Kidney epithelial cell (primary cell): ENCODE data around the gene CHMP4A. TPM values are rescaled to one million over a fixed set of nuclear protein-coding genes. Genes with fewer than 3 reads are reported as not detected.
A peak's percentile ranks its signal among the peaks of the same experiment; 100 is the strongest.

ENCODE experiments used
- DNase-seq: peaks from one replicate; pipeline ENCODE4 v3.0.0-alpha.2; 2010; ENCODE audit warnings: low read depth
- H3K27me3 ChIP-seq: 2 replicates; pipeline ENCODE4 v1.6.0; 2011; ENCODE audit warnings: low read length; ENCODE audit not compliant: control insufficient read depth, insufficient read depth
- H3K36me3 ChIP-seq: 2 replicates; pipeline ENCODE4 v1.5.1; 2011; ENCODE audit warnings: low read length; ENCODE audit not compliant: control insufficient read depth, insufficient read depth
- H3K4me3 ChIP-seq: 2 replicates; pipeline ENCODE4 v1.5.1; 2011; ENCODE audit warnings: low read depth, mild to moderate bottlenecking, control low read depth, low read length
- total RNA-seq: library from RNA; depleted of rRNA; stranded (reverse); fragments of >200 nt; gene quantifications from 2 replicates; pipeline ENCODE4 v1.2.3, GENCODE V29; 2015
- TF ChIP-seq, protein P1 (sequence below): IDR thresholded peaks from 2 replicates; pipeline ENCODE4 v1.5.1; 2011; ENCODE audit warnings: mild to moderate bottlenecking, moderate library complexity, low read length, control low read depth, inconsistent platforms; ENCODE audit not compliant: insufficient read depth, poor library complexity, severe bottlenecking

Gene CHMP4A
- total RNA-seq, 1 donor from 2014 or later, result 112 TPM

DNA sequence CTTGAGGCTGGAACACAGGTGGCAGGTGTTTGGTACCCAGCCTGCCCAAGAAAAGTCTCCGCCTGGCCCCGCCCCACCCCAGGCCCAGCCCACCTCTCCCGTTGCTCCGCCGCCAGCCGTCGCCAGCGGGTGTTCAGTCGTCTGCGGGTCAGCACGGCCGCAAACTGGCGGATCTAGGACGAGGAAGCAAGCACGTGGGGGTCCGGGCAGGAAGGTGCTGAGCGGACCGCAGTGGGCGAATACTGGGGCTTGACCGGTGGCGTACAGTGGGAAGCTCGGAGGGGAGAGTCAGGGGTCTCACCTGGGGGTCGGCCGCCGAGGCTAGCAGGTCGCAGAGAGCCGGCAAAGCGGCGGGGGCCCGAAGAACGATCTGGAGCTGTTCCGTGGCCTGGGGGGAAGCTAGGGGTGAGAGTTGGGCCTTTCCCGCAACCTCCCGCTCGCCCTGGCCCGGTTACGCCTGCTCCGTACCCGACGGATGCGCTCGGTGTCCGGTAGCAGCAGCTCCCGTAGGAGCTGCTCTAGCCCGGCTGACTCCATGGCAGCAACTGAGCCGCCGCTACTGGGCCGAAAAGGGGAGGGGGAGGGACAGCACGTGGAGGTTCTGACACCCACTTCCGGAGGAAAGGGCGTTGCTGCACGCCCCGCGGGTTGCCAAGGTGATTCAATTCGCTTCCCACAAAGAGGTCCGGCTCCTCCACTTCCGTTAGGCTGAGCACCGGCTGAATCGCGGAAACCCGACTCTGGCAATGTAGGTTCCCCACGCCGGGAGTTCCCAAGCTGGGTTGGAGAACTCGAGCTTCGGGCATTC is 24.8 kb downstream of the CHMP4A start, which contains the start of gene IPO4:
IPO4 (minus strand) TSS at position 566 of the 808 bp plus-strand sequence; CDS start at position 537, 29 bp downstream.
- DNase-seq, result peak; percentile 84
- Histone ChIP-seq H3K4me3 (peak within 1 kb of the TSS; percentile 63), H3K36me3 (peaks cover 4% of the 10 kb centered on the region), H3K27me3 (no peaks in the 10 kb centered on the region)
- TF ChIP-seq, protein P1, sequence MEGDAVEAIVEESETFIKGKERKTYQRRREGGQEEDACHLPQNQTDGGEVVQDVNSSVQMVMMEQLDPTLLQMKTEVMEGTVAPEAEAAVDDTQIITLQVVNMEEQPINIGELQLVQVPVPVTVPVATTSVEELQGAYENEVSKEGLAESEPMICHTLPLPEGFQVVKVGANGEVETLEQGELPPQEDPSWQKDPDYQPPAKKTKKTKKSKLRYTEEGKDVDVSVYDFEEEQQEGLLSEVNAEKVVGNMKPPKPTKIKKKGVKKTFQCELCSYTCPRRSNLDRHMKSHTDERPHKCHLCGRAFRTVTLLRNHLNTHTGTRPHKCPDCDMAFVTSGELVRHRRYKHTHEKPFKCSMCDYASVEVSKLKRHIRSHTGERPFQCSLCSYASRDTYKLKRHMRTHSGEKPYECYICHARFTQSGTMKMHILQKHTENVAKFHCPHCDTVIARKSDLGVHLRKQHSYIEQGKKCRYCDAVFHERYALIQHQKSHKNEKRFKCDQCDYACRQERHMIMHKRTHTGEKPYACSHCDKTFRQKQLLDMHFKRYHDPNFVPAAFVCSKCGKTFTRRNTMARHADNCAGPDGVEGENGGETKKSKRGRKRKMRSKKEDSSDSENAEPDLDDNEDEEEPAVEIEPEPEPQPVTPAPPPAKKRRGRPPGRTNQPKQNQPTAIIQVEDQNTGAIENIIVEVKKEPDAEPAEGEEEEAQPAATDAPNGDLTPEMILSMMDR, result no peak

DNA sequence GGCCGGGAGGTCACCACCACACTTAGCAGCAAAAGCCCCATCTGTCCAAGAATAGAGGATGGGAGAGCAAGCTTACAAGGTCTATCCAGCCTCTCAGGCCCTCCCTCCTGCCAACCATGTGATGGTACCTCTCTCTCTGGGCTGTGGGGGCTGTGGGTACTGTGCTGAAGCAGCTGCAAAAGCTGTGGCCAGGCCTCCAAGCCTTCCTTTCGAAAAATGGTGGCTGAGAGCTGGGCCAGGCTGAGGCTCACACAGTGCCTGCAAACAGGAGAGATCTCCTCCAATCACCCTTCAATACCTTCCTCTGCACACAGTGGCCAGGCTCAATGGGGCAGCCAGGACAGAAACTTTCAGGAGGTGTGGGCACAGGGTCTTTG is 25.8 kb downstream of the CHMP4A start:
- TF ChIP-seq, protein P1, result no peak
- peaks cover 3% of the 10 kb centered on the region for H3K36me3 ChIP-seq
- H3K27me3 ChIP-seq, result no peaks in the 10 kb centered on the region
- DNase-seq, result no peak
- no peak overlapping the region for H3K4me3 ChIP-seq

DNA sequence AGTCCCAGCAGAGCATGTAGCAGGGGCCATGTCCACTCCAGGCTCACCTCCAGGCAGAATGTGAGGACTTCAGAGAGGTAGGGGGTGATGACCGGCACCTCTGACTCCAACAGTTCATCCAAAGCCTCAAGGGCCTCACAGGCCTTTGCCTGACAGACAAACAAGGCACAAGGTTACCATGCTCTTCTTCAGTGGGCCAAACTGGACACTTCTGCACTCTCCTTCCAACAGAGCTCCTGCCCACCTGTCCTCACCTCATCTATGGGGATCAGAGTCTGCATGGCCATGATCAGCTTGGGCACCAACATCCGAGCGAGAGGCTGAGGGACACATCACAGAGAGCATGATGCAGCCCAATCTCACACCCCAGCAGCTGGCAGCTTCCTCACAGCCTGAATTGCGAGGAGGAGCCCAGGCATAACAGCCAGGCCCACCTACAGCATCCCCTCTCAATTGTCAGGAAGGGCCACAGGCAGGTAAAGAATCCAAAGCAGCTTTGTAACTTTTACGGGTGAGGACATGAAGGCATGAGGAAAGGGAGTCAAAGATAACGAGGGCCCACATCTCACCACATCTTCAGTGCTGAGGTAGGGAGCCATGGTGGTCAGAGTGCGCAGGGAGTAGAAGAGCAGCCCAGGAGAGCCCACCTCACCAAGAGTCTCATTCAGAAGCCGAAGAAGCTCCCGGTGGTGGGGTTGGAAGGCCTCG is 26.3 kb downstream of the CHMP4A start:
- no peak for DNase-seq
- no peaks in the 10 kb centered on the region for H3K27me3 ChIP-seq
- TF ChIP-seq, protein P1, result no peak
- H3K4me3 ChIP-seq, result no peak overlapping the region
- H3K36me3 ChIP-seq, result peaks cover 3% of the 10 kb centered on the region

DNA sequence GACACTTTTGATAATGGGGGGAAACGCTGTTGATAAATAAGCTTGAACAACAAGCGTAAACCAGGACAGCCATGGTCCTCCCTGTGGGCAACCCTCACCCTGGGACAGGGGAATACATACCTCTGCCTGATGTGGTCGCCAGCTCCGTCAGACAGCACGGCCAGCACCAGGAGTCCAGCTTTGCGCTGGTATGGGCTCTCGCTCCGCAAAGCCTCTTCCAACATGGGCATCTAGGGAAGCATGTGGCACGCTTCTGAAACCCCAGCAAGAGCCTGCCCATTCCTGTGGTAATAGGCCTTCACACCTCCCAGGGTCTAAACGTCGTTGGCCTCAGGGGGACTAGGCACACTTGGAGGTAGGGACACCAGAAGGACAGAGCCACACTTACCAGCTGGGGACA is 27.5 kb downstream of the CHMP4A start:
- DNase-seq, result no peak
- no peaks in the 10 kb centered on the region for H3K27me3 ChIP-seq
- TF ChIP-seq, protein P1, result no peak
- H3K36me3 ChIP-seq, result peaks cover 6% of the 10 kb centered on the region
- no peak overlapping the region for H3K4me3 ChIP-seq

DNA sequence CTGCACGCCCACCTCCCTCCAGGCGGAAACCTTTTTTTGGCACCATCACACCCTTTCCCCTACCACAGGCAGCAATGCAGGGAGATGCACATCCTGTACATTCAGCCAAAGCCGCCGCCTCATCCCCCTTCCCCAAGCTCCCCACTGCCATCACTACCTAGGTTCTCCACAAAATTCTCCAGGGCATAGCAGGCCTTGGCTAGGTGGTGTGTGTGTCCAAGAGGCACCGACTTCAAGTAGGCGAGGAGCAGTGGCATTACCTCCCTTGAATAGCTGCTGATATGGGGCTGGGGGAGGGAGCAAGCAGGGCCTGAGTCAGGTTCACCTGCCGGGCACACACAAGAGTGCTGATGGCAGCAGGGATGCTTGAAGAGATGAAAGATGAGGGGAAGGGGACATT is 28.3 kb downstream of the CHMP4A start:
- TF ChIP-seq, protein P1, result no peak
- Histone ChIP-seq H3K36me3 (peaks cover 6% of the 10 kb centered on the region), H3K27me3 (no peaks in the 10 kb centered on the region), H3K4me3 (no peak overlapping the region)
- DNase-seq, result no peak
